Stimulated activated CD4-positive, alpha-beta T cell treated with anti-CD3 and anti-CD28 coated beads, Interleukin-1b, Interleukin-23, amount 100 ng/mL, for 48 hours (primary cell): Measurements from ENCODE around the gene PDLIM7.
"Not testable (repeated sequence)": the region's sequence is repeated elsewhere in the genome, so short reads cannot be mapped to it uniquely, and the experiment has no call there.

ENCODE experiments used
- DNase-seq: peaks from one replicate; pipeline ENCODE4 v3.0.0-alpha.2; 2020

Gene PDLIM7

DNA sequence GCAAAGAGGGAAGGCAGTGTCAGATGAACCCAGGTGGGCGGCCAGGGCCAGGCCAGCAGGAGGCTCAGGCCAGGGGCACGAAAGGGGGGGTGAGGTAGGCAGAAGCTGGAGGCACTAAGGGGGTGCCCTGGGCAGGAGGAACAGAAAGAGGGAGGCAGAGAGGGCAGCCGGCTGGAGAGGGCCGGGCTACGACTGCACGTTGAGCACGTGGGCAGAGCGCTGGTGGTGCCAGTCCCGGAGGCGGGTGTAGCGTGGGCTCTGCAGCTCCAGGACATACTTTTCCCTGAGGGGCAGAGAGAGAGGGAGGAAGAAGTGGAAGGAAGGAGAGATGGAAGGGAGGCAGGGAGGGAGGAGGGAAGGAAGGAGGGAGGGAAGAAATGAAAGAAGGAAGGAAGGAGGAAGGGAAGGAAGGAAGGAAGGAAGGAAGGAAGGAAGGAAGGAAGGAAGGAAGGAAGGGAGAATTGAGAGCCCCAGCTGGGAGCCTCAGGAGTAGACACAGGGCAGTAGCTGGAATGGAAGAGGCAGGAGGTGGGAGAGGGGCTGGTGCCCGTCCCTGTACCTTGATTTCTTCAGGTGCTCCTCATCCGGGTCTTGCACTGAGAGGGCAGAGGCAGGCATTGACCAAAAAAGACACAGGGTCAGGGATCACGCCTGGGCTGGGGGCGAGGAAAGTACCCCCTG, 7.0 kb downstream of the PDLIM7 start:
- DNase-seq, result no peak

DNA sequence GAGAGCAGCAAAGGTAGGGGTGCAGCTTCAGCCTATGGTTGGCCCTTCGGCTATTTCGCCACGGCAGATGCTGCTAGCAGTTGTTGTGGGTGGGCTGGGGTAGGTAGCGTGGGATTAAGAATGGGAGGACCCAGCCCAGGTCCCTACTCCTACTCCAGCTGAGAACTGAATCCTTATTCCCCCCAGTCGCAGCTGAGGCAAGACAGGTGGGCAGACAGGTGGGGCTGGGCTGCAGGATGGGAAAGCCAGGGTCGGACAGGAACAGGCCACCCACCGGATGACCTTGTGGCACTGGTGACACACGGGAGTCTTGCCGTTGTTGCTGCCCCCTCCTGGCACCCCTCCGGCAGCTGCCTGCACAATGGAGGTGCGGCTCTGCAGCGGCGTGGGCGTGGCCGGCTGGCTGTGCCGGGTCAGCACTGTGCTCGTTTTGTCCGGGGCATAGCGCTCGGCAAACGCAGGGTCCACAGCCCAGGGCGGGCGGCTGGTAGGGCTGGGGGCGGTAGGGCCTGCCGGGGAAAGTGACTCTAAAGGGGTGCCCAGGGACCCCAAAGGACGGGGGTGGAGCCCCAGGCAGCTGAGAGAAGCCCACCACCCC, 8.2 kb downstream of the PDLIM7 start:
- DNase-seq, result no peak

DNA sequence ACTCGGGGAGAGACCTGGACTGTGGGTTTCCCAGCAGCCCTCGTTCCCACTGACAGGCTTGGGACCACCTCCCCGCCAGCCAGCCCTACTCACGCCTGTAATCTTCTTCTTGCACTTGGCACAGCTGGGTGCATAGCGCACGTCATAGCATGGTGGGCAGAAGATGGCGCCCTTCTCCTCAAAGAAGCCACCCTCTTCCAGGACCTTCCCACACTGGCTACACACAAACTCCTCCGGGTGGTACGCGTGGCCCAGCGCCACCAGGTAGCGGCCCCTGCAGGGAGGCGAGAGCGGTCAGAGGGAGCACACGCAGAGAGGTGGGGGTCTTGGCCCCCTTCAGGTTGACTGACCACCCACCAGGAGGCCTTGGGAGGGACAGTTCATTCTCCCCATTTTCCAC, 9.4 kb downstream of the PDLIM7 start:
- DNase-seq, result no peak

DNA sequence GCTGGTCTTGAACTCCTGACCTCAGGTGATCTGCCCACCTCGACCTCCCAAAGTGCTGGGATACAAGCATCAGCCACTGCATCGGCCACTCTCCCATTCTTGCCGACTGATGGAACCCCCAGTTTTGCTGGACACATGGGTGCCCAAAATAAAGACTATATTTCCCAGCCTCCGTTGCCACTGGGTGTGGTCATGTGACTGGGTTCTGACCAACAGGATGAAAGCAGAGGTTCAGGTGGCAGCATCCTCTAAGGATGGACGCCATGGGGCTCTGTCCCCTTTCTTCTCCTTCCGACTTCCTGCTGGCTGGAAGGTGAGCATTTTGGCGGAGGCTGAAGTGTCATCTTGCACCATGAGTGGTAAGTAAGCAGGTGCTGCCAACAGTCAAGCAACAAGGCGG, 10.3 kb downstream of the PDLIM7 start:
- no peak for DNase-seq

DNA sequence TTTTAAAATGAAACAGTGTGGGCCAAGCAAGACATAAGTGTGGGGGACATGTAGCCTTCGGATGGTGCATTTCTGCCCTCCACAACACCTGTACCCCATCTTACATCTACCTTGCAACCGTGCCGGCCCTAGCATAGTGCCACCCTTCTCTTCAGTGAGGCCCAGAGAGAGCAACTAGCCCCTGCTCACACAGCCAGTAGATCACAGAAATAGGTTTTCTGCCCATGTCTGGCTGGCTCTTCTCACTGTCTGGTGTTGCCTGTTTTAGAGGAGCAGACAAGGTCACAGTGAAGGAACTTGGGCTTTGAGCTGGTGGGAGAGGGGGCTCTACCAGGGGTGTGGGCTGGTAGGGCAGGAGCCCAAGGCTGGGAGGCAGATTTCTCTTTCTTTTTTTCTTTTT, 11.1 kb downstream of the PDLIM7 start:
- DNase-seq, result no peak

- DNase-seq, result not testable (repeated sequence)
Observed at GRCh38 chr5:177485753-177486152, 11.7 kb downstream of the PDLIM7 start.

DNA sequence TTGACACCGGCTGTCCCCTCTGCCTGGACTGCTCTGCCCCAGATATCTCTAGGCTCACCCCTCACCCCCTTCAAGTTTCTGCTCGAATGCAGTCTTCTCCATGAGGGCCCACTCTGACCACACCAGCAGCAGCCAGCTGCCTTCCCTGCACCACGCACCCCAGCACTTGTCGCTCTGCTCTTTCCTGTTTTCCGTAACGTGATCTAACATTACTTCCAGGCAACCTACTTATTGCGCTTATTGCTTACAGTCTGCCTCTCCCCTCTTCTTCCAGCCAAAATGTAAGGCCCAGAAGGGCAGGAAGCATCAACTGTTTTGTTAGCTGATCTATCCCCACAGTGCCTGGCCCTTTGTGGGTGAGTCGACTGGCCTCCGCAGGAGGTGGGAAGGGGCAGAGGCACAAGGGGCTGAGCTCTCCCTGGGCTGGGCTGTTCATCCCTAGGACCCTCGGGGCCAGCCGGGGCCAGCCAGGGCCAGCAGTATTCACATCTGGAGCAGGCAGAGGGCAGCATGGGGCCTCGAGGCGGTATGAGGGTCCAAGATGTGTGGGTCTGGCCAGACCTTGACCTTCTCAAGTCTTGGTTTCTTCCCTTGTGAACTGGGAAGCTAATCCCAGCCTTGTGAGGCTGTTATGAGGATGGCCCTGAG, 12.4 kb downstream of the PDLIM7 start:
- no peak for DNase-seq

DNA sequence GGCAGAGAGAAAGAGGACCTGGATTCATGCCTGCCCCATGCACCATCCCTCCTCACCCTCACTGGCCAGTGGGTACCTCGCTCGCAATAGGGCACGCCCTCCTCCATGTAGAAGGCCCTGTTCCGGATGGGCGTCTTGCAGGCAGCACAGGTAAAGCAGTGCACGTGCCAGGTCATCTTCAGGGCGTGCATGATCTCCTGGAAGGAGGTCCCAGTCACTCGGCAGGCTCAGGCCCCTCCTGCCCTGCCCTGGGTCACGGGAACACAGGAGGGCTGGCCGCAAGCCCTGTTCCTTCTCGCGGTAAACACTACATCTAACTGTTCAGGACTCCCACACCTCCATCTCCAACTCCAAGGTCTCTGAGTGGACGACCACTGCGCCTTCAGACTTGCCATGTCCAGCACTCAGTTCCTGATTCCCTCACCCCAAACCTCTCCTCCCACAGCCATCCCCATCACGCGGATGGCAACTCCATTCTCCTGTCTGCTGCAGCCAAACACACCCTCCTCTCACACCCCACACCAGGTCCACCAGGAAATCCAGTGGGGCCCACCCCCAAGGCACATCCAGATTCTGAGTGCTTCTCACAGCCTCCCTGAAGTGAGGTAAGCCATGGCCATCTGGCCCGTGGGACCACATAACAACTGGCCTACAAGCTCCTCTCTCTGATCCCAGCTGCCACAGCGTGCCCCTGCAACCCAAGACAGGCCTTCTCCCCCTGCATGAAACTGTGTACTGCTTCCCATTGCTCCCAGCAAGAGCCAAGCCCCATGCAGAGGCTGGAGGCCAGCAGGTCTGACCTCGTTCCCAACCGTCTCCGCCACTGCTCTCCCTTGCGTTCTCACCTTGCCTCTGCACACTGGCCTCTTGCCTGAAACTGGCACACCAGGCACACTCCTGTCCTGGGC, 13.2 kb downstream of the PDLIM7 start:
- no peak for DNase-seq

DNA sequence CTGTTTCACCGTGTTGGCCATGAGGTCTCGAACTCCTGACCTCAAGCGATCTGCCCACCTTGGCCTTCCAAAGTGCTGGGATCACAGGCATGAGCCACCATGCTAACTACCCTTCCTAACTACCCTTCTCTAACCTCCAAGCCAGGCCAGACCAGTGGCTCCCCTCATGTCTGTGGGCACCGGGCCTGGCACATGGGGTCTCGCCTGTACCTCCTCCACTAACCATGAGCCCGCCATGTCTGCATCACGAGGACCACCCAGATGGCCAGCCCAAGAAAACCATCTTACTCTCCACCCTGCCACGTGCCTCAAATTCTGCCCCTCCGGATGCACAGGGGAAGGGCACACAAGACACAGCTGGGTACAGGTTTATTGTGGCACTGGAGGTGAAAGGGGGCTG, 14.4 kb downstream of the PDLIM7 start:
- DNase-seq, result no peak

GRCh38 chr5:177482359-177482795, 15.0 kb downstream of the PDLIM7 start:
- DNase-seq, result no peak

DNA sequence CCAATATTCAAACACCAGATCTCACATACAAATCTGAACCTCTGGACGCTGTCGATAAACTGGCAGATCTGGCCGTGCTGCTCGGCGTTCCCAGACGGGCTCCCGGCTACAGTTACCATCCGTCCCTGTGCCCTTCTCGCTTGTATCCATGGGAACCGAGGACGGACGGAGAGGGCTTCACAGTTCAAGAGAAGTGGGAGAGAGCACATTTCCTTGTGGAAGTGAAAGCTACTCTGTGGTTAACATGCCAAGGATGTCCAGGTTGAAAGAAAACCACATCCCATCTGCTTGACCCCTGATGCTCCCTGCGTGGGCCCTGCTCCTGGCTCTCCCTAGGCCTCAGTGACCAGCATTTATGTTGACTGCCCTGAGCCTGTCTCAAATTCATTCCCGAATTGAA, 17.6 kb downstream of the PDLIM7 start:
- no peak for DNase-seq

DNA sequence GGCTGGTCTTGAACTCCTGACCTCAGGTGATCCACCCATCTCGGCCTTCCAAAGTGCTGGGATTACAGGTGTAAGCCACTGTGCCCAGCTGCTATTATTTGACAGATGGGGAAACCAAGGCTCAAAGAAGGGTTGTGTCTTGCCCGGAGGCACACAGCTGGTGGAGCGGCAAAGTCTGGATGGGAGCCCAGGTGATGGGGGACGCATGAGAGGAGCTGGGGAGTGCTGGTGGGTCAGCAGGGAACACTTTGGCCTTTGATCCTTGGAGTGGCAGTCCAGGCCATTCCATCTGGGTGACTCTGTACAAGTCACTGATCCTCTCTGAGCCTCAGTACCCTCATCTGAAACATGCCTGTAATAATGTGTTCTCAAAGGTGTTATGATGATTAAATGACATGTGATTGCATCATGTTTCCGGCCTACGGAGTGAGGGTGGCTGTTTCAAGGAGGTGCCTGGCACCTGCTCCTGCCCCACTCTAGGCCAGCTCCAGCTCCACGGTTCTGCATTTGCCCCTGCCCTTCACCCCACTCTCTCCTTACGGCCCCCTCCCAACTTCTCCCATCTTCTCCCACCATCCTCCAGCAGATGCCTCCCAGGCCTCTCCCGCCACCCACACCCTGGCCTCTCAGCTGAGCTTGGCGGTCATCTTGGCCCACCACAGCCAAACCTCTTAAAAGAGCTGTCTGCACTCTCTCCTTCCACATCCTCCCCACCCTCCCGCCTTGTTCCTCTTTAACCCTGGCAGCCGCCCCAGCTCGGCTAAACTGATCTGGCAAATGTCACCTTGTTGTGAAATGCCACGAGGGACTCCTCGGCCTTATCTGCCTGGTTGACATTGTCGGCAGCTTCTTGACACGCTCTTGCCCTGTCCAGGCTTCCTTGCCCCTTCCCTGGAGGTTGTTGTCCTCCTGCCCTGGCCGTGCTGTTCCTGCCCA, 18.4 kb downstream of the PDLIM7 start:
- DNase-seq, result peak; percentile 58

DNA sequence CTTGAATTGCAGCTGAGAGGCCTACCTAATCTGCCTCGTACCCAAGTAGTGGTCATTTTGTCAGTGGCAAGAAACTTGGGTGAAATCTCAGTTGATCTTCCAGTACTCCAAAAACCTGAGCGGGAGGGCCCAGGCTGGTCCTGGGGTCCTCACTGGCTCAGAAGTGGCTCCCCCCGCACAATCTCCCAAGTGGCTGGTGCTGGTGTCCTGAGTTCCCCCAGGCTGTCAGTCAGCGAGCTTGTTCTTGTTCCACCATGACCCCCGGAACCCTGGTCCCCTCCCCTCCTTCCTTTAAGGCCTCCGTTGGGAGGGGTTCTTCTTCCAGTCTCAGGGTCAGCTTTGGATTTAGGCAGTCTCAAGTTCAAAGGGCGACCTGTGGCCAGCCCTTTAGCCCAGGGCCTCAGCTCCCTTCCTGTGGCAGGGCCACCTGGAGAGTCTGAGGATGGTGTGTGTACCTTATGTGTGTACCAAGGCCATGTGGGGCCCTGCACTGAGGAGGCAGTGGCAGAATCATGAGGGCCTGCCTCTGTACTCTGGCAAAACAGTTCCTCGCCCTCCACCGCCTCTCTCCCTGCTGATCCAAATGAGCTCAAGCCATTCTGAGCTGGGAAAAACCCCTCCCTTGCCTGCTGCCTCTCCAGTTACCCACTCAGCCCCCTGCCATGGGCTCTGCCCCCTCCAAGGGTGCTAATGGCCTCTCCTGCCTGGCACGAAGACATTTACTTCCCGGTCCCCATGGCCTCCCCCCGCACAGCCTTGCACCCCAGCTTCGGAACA, 19.5 kb downstream of the PDLIM7 start:
- DNase-seq, result no peak

GRCh38 chr5:177476531-177477233, 20.7 kb downstream of the PDLIM7 start:
- no peak for DNase-seq

DNA sequence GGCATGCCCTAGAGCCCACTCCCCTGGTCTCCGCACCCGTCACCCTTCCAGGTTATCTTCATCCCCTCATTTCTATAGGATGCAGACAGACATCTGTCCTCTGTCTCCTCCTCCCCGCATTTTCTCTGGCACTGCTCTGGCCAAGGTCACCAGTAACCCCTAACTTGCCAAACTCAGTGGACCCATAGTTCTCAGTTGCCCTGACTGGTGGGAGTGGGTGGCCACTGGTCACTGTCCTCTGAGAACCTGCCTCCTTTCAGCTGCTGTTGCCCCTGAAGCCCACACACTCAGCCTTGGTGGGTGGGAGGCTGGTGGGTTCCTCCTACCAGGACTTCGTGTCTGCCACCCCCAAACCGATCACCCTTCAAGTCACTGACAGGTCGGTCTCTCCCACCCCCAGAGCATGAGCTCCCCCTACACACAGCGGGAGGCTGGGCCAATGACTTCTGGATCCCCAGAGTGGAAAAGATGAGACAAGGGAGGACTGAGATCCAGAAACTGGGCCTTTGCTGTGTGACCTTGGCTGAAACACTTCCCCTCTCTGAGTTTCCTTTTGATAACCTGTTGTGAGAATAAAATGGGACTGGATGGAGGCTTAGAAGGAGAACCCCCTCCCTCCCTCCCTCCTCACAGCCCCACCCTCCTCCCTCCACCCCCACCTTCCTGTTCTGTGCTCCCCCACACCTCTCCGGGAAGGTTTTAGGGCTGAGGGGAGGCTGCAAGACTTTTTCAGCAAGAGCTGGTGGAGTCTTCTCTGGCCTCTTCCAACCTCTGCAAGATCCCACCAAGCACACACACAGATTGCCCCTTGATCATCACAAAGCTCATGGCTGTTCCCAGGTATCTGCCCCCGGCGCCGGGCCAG, 21.6 kb downstream of the PDLIM7 start:
- DNase-seq, result no peak

GRCh38 chr5:177474846-177475562, 22.4 kb downstream of the PDLIM7 start:
- no peak for DNase-seq

GRCh38 chr5:177474002-177474476, 23.4 kb downstream of the PDLIM7 start:
- DNase-seq, result no peak

- DNase-seq, result no peak
Observed at GRCh38 chr5:177473443-177474001, 23.9 kb downstream of the PDLIM7 start, which contains the start of gene DBN1. DBN1 (minus strand) TSS chr5:177473634; CDS start chr5:177473521, 113 bp downstream.
